HG02623 (cell line): ENCODE measurements around the gene HOXA11.

Experiments
- ATAC-seq: cut with Tn5 transposase; IDR thresholded peaks from one replicate; pipeline ENCODE4 v1.9.1; 2021; ENCODE audit warnings: moderate library complexity; ENCODE audit not compliant: unreplicated experiment

HOXA11 gene

GRCh38 chr7:27185013-27185853 lies at the start of gene HOXA11:
HOXA11 (minus strand) TSS chr7:27185232; CDS start chr7:27185144, 88 bp downstream.
- ATAC-seq, result no peak

- ATAC-seq, result no peak
These were observed 44.4 kb upstream of the HOXA11 start for GRCh38 chr7:27229448-27229847.

GRCh38 chr7:27224983-27225934 lies 40.2 kb upstream of the HOXA11 start:
- ATAC-seq, result no peak

- no peak for ATAC-seq
These were observed 39.0 kb upstream of the HOXA11 start for GRCh38 chr7:27223941-27224575.

GRCh38 chr7:27221201-27221797 lies 36.3 kb upstream of the HOXA11 start:
- ATAC-seq, result no peak

GRCh38 chr7:27220440-27220955 lies 35.5 kb upstream of the HOXA11 start:
- ATAC-seq, result no peak

GRCh38 chr7:27219821-27220220 lies 34.8 kb upstream of the HOXA11 start:
- ATAC-seq, result no peak

- ATAC-seq, result no peak
These were observed 32.9 kb upstream of the HOXA11 start for GRCh38 chr7:27217951-27218350.

- no peak for ATAC-seq
These were observed 30.3 kb upstream of the HOXA11 start for GRCh38 chr7:27215356-27215755.

- ATAC-seq, result no peak
These were observed 29.4 kb upstream of the HOXA11 start for GRCh38 chr7:27214239-27214950.

- ATAC-seq, result no peak
These were observed 28.6 kb upstream of the HOXA11 start for GRCh38 chr7:27213433-27214238.

- no peak for ATAC-seq
These were observed 27.7 kb upstream of the HOXA11 start for GRCh38 chr7:27212497-27213432.

GRCh38 chr7:27211764-27212204 lies 26.8 kb upstream of the HOXA11 start:
- ATAC-seq, result no peak

GRCh38 chr7:27211084-27211446 lies 26.0 kb upstream of the HOXA11 start:
- no peak for ATAC-seq

GRCh38 chr7:27210441-27211083 lies 25.5 kb upstream of the HOXA11 start:
- ATAC-seq, result no peak

GRCh38 chr7:27209933-27210440 lies 25.0 kb upstream of the HOXA11 start:
- no peak for ATAC-seq

- ATAC-seq, result no peak
These were observed 24.0 kb upstream of the HOXA11 start for GRCh38 chr7:27208998-27209397.
